Measurements from ENCODE around the gene ADGRV1.

Gene ADGRV1

DNA sequence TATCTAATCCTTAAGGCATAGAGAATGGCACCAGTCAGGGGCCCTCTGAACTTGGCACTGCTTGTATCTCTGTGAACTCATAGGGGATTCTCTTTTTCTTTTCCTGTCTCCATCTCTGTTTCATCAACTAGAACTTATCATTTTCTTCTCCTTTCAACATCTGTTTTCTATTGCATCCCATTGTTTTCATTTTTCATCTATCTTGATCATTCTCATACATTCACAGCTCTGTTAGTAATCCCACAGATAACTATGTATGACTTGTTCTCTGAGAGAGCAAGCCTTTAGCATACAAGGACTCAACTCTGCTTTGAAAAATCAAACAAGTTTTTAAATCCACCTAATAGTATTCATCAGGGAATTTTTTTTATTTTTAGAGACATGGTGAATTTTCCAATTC, 560.2 kb downstream of the ADGRV1 start:
- Histone ChIP-seq H3K4me3 (ENCODE audit: low read length) (no peak overlapping the region), H3K9me3 (ENCODE audit: control insufficient read depth, low read depth, low read length) (no peaks in the 10 kb centered on the region), H3K27ac (ENCODE audit: low read length) (no peak overlapping the region), H3K27me3 (ENCODE audit: control insufficient read depth, insufficient read depth, low read length) (no peaks in the 10 kb centered on the region), H3K4me1 (ENCODE audit: control insufficient read depth, low read depth, low read length) (no peaks in the 10 kb centered on the region), H3K9ac (ENCODE audit: low read length) (no peak overlapping the region), H3K36me3 (ENCODE audit: control insufficient read depth, low read depth, low read length) (no peaks in the 10 kb centered on the region)

DNA sequence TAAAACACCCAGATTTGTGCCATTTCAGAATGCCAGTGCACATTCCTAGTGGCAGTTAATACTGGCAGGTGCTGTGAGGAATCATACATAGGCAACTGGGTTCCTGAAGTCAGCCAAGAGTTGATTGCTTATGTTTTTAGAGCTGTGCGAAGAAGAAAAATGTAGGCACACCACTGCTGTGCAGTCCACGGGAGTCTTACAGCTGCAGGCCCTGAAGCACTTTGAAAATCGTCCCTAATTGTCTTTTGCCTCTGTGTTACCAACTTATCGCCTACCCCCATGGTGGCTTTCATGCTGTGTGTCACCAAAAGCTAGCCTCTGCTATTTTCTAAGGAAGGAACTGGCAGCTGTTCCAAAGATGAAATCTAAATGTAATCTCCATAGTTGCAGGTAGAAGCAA, 560.6 kb downstream of the ADGRV1 start:
- H3K9ac ChIP-seq (ENCODE audit: low read length) = no peak overlapping the region
- H3K4me1 ChIP-seq (ENCODE audit: control insufficient read depth, low read depth, low read length) = no peaks in the 10 kb centered on the region
- H3K27me3 ChIP-seq (ENCODE audit: control insufficient read depth, insufficient read depth, low read length) = no peaks in the 10 kb centered on the region
- no peaks in the 10 kb centered on the region for H3K36me3 ChIP-seq (ENCODE audit: control insufficient read depth, low read depth, low read length)
- H3K9me3 ChIP-seq (ENCODE audit: control insufficient read depth, low read depth, low read length) = no peaks in the 10 kb centered on the region
- H3K4me3 ChIP-seq (ENCODE audit: low read length) = no peak overlapping the region
- no peak overlapping the region for H3K27ac ChIP-seq (ENCODE audit: low read length)

DNA sequence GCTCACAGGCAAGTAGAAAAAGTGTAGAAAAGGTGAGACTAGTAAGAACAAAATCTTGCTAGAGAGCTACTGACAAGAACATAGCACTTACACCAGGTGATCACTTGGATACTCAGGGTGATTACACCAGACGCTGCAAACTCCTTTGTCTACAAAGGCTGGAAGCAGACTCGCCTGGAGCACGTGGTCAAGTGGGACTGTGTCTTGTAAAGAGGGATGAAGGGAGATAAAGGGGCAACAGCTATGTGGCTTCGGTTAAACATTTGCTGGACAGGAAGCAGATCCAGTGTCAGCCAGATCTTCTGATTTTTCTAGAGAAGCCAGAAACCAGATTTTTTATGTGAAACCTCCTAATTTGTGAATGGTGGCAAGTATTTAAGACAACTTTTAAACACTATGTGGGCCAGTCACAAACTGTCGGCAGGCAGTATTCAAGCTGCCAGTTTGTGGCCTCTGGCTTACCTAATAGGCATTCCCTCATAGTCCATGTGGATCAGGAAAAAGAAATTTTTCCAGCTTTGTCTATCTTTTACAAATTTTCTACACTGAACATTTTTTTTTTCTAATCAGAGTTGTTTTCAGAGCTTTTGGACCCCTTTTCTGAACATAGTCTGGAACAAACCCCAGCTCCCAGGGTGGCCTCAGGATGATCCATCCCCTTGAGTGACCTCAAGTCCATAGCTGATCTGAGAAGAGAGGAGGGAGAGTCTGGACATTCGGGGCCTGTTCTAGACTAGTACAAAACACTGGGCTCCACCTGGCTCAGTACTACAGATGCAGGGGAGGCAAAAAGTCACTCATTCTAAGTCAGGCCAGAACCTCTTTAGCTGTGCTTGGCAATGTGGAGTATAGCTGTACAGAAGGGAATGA, 561.6 kb downstream of the ADGRV1 start:
- H3K4me3 ChIP-seq (ENCODE audit: low read length) = no peak overlapping the region
- no peaks in the 10 kb centered on the region for H3K4me1 ChIP-seq (ENCODE audit: control insufficient read depth, low read depth, low read length)
- peaks cover 3% of the 10 kb centered on the region for H3K36me3 ChIP-seq (ENCODE audit: control insufficient read depth, low read depth, low read length)
- H3K27me3 ChIP-seq (ENCODE audit: control insufficient read depth, insufficient read depth, low read length) = no peaks in the 10 kb centered on the region
- no peak overlapping the region for H3K27ac ChIP-seq (ENCODE audit: low read length)
- no peaks in the 10 kb centered on the region for H3K9me3 ChIP-seq (ENCODE audit: control insufficient read depth, low read depth, low read length)
- H3K9ac ChIP-seq (ENCODE audit: low read length) = no peak overlapping the region

DNA sequence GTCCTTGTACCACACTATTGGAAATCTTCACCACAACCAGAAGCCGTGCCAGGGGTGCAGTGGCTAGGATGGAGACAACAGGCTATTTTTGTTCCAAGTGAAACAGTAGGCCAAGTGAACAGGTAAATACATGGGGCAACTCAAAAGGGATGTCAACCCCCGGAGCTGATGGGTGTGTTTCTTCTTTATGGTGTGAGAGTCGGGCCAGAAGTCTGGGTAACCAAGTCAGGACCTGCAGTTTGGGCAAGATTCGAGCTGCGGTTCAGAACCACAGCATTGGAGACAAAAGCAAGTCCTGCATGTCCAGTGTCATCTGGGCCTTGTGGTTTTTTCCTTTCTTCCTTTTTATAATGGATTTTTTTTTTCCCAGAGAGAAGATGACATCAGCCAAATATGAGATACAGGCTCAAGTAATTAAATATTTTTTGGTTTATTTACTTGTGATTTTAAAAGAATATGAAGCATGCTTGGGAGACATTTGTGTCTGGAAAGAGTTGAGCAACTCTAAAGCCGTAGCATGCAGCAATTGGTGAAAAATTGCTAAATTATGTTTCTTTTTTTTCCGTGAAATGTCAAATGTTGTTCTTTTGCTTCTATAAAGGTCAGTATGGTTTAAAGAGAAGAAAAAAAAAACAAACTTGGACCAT, 562.9 kb downstream of the ADGRV1 start:
- no peak overlapping the region for H3K9ac ChIP-seq (ENCODE audit: low read length)
- H3K36me3 ChIP-seq (ENCODE audit: control insufficient read depth, low read depth, low read length) = peaks cover 3% of the 10 kb centered on the region
- H3K4me1 ChIP-seq (ENCODE audit: control insufficient read depth, low read depth, low read length) = no peaks in the 10 kb centered on the region
- no peaks in the 10 kb centered on the region for H3K27me3 ChIP-seq (ENCODE audit: control insufficient read depth, insufficient read depth, low read length)
- H3K27ac ChIP-seq (ENCODE audit: low read length) = no peak overlapping the region
- H3K9me3 ChIP-seq (ENCODE audit: control insufficient read depth, low read depth, low read length) = no peaks in the 10 kb centered on the region
- no peak overlapping the region for H3K4me3 ChIP-seq (ENCODE audit: low read length)

DNA sequence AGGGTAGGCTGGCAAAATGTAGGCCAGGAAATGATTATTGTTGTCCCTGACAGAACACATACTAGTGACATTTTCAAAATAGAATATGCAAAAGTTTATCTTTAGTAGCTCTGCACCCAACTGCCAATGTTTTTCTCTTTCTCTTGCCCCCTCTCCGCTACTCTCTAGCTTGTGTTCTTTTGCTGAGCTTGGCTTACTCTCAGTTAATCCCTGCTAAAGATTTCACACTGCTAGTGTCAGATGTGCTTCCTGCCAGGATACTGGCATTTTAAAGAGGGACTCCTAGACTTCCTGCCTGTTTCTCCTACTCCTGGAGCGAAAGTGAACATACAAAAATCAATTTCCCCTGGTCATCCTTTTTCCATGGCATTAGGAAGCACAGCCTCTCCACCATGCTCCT, 564.1 kb downstream of the ADGRV1 start:
- Histone ChIP-seq H3K36me3 (ENCODE audit: control insufficient read depth, low read depth, low read length) (peaks cover 3% of the 10 kb centered on the region), H3K4me3 (ENCODE audit: low read length) (no peak overlapping the region), H3K9ac (ENCODE audit: low read length) (no peak overlapping the region), H3K27ac (ENCODE audit: low read length) (no peak overlapping the region), H3K4me1 (ENCODE audit: control insufficient read depth, low read depth, low read length) (no peaks in the 10 kb centered on the region), H3K9me3 (ENCODE audit: control insufficient read depth, low read depth, low read length) (no peaks in the 10 kb centered on the region), H3K27me3 (ENCODE audit: control insufficient read depth, insufficient read depth, low read length) (no peaks in the 10 kb centered on the region)

DNA sequence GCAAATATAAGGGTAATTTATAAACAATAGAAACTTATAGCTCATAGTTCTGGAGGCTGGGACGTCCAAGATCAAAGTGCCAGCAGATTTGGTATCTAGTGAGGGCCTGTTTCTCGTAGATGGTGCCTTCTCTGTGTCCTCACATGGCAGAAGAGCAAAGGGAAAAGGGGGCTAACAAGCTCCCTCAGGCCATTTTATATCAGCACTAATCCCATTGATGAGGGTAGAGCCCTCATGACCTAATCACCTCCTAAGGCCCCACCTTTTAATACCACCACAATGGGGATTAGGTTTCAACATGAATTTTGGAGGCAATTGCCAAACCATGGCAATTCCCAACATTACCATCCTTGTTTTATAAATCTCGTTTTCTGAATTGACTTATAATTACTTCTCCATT, 564.7 kb downstream of the ADGRV1 start:
- Histone ChIP-seq H3K27ac (ENCODE audit: low read length) (no peak overlapping the region), H3K4me3 (ENCODE audit: low read length) (no peak overlapping the region), H3K9me3 (ENCODE audit: control insufficient read depth, low read depth, low read length) (no peaks in the 10 kb centered on the region), H3K9ac (ENCODE audit: low read length) (no peak overlapping the region), H3K4me1 (ENCODE audit: control insufficient read depth, low read depth, low read length) (no peaks in the 10 kb centered on the region), H3K27me3 (ENCODE audit: control insufficient read depth, insufficient read depth, low read length) (no peaks in the 10 kb centered on the region), H3K36me3 (ENCODE audit: control insufficient read depth, low read depth, low read length) (peaks cover 3% of the 10 kb centered on the region)

DNA sequence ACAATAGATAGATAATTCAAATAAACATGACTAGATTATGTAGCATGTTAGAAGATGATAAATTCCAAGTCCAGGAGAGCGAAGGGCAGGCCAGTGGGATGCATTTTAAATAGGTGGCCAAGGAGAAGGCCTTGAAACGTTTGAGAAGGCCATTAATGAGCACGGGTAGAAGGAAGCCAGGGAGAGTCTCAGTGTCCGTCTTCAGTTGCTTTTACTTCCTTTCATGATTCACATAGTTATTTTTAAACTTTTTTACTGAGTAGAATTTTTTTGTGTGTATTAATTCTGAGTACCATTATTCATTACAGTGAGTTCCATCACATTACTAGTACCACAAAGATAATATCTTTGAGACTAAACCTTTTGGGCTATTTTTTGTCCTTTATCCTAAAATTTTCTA, 565.3 kb downstream of the ADGRV1 start:
- Histone ChIP-seq H3K27me3 (ENCODE audit: control insufficient read depth, insufficient read depth, low read length) (no peaks in the 10 kb centered on the region), H3K27ac (ENCODE audit: low read length) (no peak overlapping the region), H3K4me1 (ENCODE audit: control insufficient read depth, low read depth, low read length) (no peaks in the 10 kb centered on the region), H3K36me3 (ENCODE audit: control insufficient read depth, low read depth, low read length) (peaks cover 3% of the 10 kb centered on the region), H3K9me3 (ENCODE audit: control insufficient read depth, low read depth, low read length) (no peaks in the 10 kb centered on the region), H3K4me3 (ENCODE audit: low read length) (no peak overlapping the region), H3K9ac (ENCODE audit: low read length) (no peak overlapping the region)

DNA sequence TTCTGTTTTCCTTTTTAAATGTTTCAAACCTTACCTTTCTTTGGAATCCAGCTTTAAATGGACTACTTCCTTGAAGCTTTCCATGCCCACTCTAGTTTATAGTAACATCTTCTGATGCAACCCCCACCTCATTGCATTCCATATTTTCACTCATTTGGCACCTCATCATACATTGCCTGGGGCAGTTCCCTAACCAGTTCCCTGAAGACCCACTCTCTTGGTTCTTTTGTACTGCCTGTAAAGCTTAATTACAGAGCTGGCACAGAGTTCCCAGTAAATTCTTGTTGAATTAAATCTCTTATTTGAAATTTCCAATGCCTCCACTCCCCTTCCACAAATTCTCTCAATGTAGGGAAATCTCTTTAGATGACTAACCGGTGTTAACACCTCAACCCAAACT, 567.3 kb downstream of the ADGRV1 start:
- Histone ChIP-seq H3K4me1 (ENCODE audit: control insufficient read depth, low read depth, low read length) (no peaks in the 10 kb centered on the region), H3K36me3 (ENCODE audit: control insufficient read depth, low read depth, low read length) (peaks cover 3% of the 10 kb centered on the region), H3K9ac (ENCODE audit: low read length) (no peak overlapping the region), H3K27ac (ENCODE audit: low read length) (no peak overlapping the region), H3K9me3 (ENCODE audit: control insufficient read depth, low read depth, low read length) (no peaks in the 10 kb centered on the region), H3K27me3 (ENCODE audit: control insufficient read depth, insufficient read depth, low read length) (no peaks in the 10 kb centered on the region), H3K4me3 (ENCODE audit: low read length) (no peak overlapping the region)

DNA sequence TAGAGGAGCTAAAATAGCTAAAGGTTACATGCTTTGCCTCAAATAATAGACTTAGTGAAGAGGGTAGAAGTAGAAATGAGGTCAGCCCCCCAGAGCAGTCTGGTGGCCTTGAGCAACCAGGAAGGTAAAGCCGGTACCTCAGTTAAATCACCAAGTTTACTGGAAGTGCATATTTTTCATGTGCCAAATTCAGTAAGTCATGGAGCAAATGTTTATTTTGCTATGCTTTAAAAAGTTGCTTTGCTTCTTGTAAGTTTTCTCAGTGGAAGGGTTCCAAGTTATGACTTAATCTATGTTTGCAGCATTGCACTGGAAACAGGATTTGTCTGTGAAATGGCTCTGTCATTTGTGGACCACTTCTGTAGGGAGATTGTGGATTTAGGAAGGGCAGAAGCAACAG, 567.9 kb downstream of the ADGRV1 start:
- Histone ChIP-seq H3K4me1 (ENCODE audit: control insufficient read depth, low read depth, low read length) (no peaks in the 10 kb centered on the region), H3K9ac (ENCODE audit: low read length) (no peak overlapping the region), H3K27ac (ENCODE audit: low read length) (no peak overlapping the region), H3K9me3 (ENCODE audit: control insufficient read depth, low read depth, low read length) (no peaks in the 10 kb centered on the region), H3K27me3 (ENCODE audit: control insufficient read depth, insufficient read depth, low read length) (no peaks in the 10 kb centered on the region), H3K4me3 (ENCODE audit: low read length) (no peak overlapping the region), H3K36me3 (ENCODE audit: control insufficient read depth, low read depth, low read length) (peaks cover 3% of the 10 kb centered on the region)

DNA sequence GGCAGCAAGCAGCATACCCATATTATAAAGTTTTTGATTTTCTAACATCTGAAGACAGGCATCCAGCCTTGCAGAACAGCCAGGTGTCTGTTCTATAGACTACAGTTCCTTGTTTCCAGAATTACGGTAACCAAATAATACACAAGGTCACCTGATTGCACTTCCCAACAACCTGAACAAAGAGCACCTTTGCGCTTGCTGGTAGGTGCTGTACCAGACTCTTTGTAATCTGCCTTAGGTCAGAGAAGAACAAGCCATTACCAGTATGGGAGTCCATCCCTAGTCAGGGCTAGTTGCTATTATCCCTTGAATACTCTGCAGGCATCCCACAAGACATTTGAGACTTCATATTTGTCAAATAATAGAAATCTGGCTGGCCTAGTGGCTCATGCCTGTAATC, 568.3 kb downstream of the ADGRV1 start:
- Histone ChIP-seq H3K27me3 (ENCODE audit: control insufficient read depth, insufficient read depth, low read length) (no peaks in the 10 kb centered on the region), H3K9me3 (ENCODE audit: control insufficient read depth, low read depth, low read length) (no peaks in the 10 kb centered on the region), H3K4me1 (ENCODE audit: control insufficient read depth, low read depth, low read length) (no peaks in the 10 kb centered on the region), H3K9ac (ENCODE audit: low read length) (no peak overlapping the region), H3K36me3 (ENCODE audit: control insufficient read depth, low read depth, low read length) (peaks cover 3% of the 10 kb centered on the region), H3K4me3 (ENCODE audit: low read length) (no peak overlapping the region), H3K27ac (ENCODE audit: low read length) (no peak overlapping the region)

DNA sequence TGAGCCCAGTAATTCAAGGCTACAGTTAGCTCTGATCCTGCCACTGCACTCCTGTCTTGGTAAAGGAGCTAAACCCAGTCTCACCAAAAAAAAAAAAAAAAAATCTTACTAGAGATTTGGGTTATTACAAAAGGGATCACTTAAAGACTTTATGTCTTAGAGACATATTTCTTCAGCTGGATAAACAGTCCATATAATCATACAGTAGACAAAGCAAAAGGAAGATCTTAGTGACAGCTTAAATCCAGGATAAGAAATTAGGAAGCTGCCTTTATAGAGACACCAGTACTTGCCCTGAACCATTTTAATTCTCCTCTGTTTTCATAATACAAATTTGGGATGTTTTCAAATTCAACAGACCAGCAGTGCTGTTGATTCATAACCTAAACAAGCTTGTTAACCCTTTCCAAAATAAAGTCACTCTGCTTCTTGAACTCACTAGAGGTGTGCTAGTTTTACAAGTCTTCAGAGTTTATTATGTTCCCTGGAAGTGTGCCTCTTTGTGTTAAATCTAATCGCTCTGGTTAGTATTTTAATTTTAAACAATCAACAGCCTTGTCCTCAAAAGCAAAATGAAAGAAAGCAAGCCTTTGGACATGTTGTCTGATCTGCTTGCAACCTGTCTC, 569.0 kb downstream of the ADGRV1 start:
- no peak overlapping the region for H3K9ac ChIP-seq (ENCODE audit: low read length)

More for the DNA sequence above, 569.0 kb downstream of the ADGRV1 start:
- Histone ChIP-seq H3K27me3 (ENCODE audit: control insufficient read depth, insufficient read depth, low read length) (no peaks in the 10 kb centered on the region), H3K4me3 (ENCODE audit: low read length) (no peak overlapping the region), H3K4me1 (ENCODE audit: control insufficient read depth, low read depth, low read length) (no peaks in the 10 kb centered on the region), H3K27ac (ENCODE audit: low read length) (no peak overlapping the region), H3K9me3 (ENCODE audit: control insufficient read depth, low read depth, low read length) (no peaks in the 10 kb centered on the region), H3K36me3 (ENCODE audit: control insufficient read depth, low read depth, low read length) (peaks cover 3% of the 10 kb centered on the region)

Data from iPS-18a (cell line).